PC-9 (cell line): ENCODE data around the gene DOCK2.

Experiments used
- CTCF ChIP-seq: fragments of 200-600 bp; sonication (generic); conservative IDR thresholded peaks from 2 replicates; pipeline ENCODE4 v1.6.1; 2017; ENCODE audit warnings: mixed run types, antibody characterized with exemption, mild to moderate bottlenecking, moderate library complexity
- EZH2 ChIP-seq: fragments of 200-600 bp; sonication (generic); IDR thresholded peaks from 2 replicates; pipeline ENCODE4 v1.8.0; 2017; ENCODE audit warnings: antibody characterized with exemption, low read depth

- TF ChIP-seq CTCF (no peak), EZH2 (no peak)
Observed at GRCh38 chr5:170087168-170087817, 450.2 kb downstream of the DOCK2 start.
